SK-N-SH treated with all-trans-retinoic acid at 6 μM for 48 hours (cell line): ENCODE measurements around the gene SSMEM1.

ENCODE experiments used
- GLIS3 ChIP-seq: fragments of 250-450 bp; sonication (Bioruptor Pico); IDR thresholded peaks from 2 replicates; pipeline ENCODE4 v1.5.0; 2020; ENCODE audit warnings: mild to moderate bottlenecking, moderate library complexity
- POU6F1 ChIP-seq: fragments of 250-450 bp; sonication (Bioruptor Pico); IDR thresholded peaks from 2 replicates; pipeline ENCODE4 v1.8.0; 2021; ENCODE audit warnings: low read depth, mild to moderate bottlenecking, moderate library complexity, borderline replicate concordance
- TOX ChIP-seq: fragments of 250-450 bp; sonication (Bioruptor Pico); IDR thresholded peaks from 2 replicates; pipeline ENCODE4 v1.8.0; 2021; ENCODE audit warnings: mild to moderate bottlenecking, moderate library complexity, borderline replicate concordance
- ZNF8 ChIP-seq: fragments of 450-650 bp; formaldehyde crosslinking; IDR thresholded peaks from 2 replicates; pipeline ENCODE4 v1.5.0; 2020; ENCODE audit warnings: mild to moderate bottlenecking, moderate library complexity

DNA sequence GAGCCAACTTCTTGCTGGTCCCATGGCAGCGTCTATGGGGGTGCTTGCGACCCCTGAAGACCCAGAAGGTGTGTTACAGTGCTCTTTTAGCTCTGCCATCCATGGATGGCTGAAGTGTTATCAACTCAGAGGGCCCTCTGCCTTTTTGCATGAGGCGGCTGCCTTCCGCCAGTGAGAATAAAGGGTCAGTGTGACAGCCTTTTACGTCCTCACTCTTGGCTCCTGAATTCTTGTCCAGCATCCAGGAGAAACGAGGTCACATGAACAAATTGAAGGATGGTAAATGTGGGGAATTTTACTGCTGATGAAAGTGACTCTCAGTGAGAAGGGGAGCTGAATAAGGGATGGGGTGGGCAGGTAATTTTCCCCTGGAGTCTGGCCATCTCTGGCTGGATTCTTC lies 24.1 kb downstream of the SSMEM1 start:
- TF ChIP-seq TOX (CRISPR knock-in tag) (no peak), POU6F1 (CRISPR knock-in tag) (no peak), ZNF8 (CRISPR knock-in tag) (no peak), GLIS3 (no peak)
